HepG2 (cell line): ENCODE results near the gene SYNGAP1. TPM values are rescaled to one million over a fixed set of nuclear protein-coding genes. Genes with fewer than 3 reads are reported as not detected.

Source experiments
- CBX1 ChIP-seq: IDR thresholded peaks from one replicate; pipeline ENCODE4 v1.6.1; 2016; ENCODE audit warnings: antibody characterized with exemption, low read depth
- FLYWCH1 ChIP-seq: sonication (generic); formaldehyde crosslinking; IDR thresholded peaks from 2 replicates; pipeline ENCODE4 v1.8.1; 2023; ENCODE audit warnings: mild to moderate bottlenecking, missing genetic modification reagents
- FOSL1 ChIP-seq: sonication (generic); formaldehyde crosslinking; IDR thresholded peaks from 2 replicates; pipeline ENCODE4 v1.9.0; 2021; ENCODE audit warnings: missing genetic modification reagents, borderline replicate concordance
- GATAD1 ChIP-seq: IDR thresholded peaks from 2 replicates; pipeline ENCODE4 v1.6.1; 2016; ENCODE audit warnings: missing genetic modification reagents, missing compliant biosample characterization
- KLF16 ChIP-seq, 2 experiments: sonication (generic) in 1 of 2; formaldehyde crosslinking in 1 of 2; IDR thresholded peaks; 2 replicates each; pipeline versions ENCODE4 v1.6.1 to v1.8.0; 2016 to 2023; ENCODE audit warnings: missing genetic modification reagents in 2 of 2, missing compliant biosample characterization in 1 of 2
- NRL ChIP-seq: sonication (generic); formaldehyde crosslinking; IDR thresholded peaks from 2 replicates; pipeline ENCODE4 v1.5.0; 2020; ENCODE audit warnings: missing genetic modification reagents, mild to moderate bottlenecking, moderate library complexity, borderline replicate concordance
- POLR2A ChIP-seq, 2 experiments: IDR thresholded peaks; 2 replicates each; pipeline ENCODE4 v1.6.1; 2011; ENCODE audit warnings: low read depth in 2 of 2, low read length in 2 of 2, mild to moderate bottlenecking in 1 of 2, moderate library complexity in 1 of 2; ENCODE audit not compliant: insufficient read depth in 1 of 2
- RFX3 ChIP-seq: IDR thresholded peaks from 2 replicates; pipeline ENCODE4 v1.6.1; 2016; ENCODE audit warnings: missing biosample characterization, missing genetic modification reagents
- SIN3B ChIP-seq: fragments of 150-350 bp; IDR thresholded peaks from 2 replicates; pipeline ENCODE4 v1.6.1; 2014; ENCODE audit warnings: low read length
- TOPORS ChIP-seq: sonication (generic); formaldehyde crosslinking; IDR thresholded peaks from 2 replicates; pipeline ENCODE4 v1.8.0; 2023; ENCODE audit warnings: mild to moderate bottlenecking, missing genetic modification reagents
- ZFP37 ChIP-seq: sonication (generic); formaldehyde crosslinking; IDR thresholded peaks from 2 replicates; pipeline ENCODE4 v1.4.0; 2020; ENCODE audit warnings: missing genetic modification reagents, borderline replicate concordance
- ZNF615 ChIP-seq: sonication (generic); formaldehyde crosslinking; IDR thresholded peaks from 2 replicates; pipeline ENCODE4 v1.5.0; 2020; ENCODE audit warnings: mild to moderate bottlenecking, missing genetic modification reagents, borderline replicate concordance
- polyA plus RNA-seq, 8 experiments: library from polyadenylated mRNA; depleted of rRNA in 3 of 8; stranded (reverse) in 7 of 8; unstranded in 1 of 8; fragments of >200 nt; fragmentation: Illumina TruSeq in 4 of 8; extraction: Trizol in 4 of 8; gene quantifications; 2 replicates each; pipeline versions ENCODE4 v1.2.1 to v1.2.3, GENCODE V29; 2011 to 2016; ENCODE audit warnings: low read depth in 4 of 8, missing spikeins in 1 of 8, mixed read lengths in 1 of 8; ENCODE audit not compliant: insufficient read depth in 1 of 8
- total RNA-seq, 5 experiments: library from RNA; depleted of rRNA; stranded (reverse); fragments of >200 nt; fragmentation: Illumina TruSeq; extraction: Trizol; gene quantifications; 2 replicates each; pipeline ENCODE4 v1.2.3, GENCODE V29; 2016; ENCODE audit warnings: low read depth in 1 of 5
- TF ChIP-seq, protein P1 (sequence below): sonication (generic); formaldehyde crosslinking; IDR thresholded peaks from 2 replicates; pipeline ENCODE4 v1.5.0; 2020; ENCODE audit warnings: mild to moderate bottlenecking, missing genetic modification reagents
- TF ChIP-seq, protein P2 (sequence below): sonication (generic); formaldehyde crosslinking; conservative IDR thresholded peaks from 2 replicates; pipeline ENCODE4 v1.8.1; 2023; ENCODE audit warnings: missing genetic modification reagents
- TF ChIP-seq, protein P3 (sequence below): sonication (generic); formaldehyde crosslinking; IDR thresholded peaks from 2 replicates; pipeline ENCODE4 v1.5.1; 2020; ENCODE audit warnings: missing genetic modification reagents, mild to moderate bottlenecking, borderline replicate concordance
- TF ChIP-seq, protein P4 (sequence below): sonication (generic); formaldehyde crosslinking; IDR thresholded peaks from 2 replicates; pipeline ENCODE4 v1.4.0; 2020; ENCODE audit warnings: mild to moderate bottlenecking, low read depth, missing genetic modification reagents
- TF ChIP-seq, protein P5 (sequence below): sonication (generic); formaldehyde crosslinking; IDR thresholded peaks from 2 replicates; pipeline ENCODE4 v1.5.0; 2020; ENCODE audit warnings: mild to moderate bottlenecking, missing genetic modification reagents
- TF ChIP-seq, protein P6 (sequence below): sonication (generic); formaldehyde crosslinking; conservative IDR thresholded peaks from 2 replicates; pipeline ENCODE4 v1.4.0; 2020; ENCODE audit warnings: missing genetic modification reagents

SYNGAP1 gene
- total and polyA plus RNA-seq, 2 of the 13 experiments (the other 11 are each of a cell fraction or from before 2014, with no cell fraction given) = 0.75 to 1.1 TPM

DNA sequence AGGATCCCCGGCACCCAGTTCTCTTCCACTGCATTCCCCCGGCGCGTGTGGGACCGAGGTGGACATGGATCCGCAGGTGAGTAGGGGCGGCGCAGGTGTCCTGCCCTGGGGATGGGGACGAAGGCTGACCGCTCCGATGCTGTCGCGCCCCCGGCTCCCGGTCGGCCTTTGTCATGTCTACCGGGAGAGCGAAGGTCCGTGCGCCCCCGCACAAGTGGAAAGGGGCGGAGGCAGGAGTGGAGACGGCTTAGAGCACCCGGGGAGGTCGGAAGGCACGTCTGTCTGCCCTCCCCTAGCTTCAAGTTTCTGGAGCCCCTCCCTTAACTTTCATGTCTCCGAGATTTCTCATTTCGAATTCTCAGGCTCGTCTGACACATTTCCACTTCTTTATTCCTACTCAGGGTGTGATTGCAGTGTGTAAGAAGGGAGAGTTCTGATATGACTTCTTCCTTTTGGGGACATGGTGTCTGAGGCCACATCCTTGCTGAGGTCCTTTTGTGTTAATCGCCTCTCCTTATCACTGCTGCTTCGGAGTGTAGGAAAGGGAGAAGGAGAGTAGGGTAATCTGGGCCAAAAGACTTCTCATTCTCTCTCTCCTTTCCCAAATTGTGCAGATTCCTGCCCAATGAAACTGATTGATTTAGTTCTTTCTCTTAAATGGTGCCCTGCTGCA lies 27.8 kb upstream of the SYNGAP1 start (continued):
- TF ChIP-seq, protein P1, sequence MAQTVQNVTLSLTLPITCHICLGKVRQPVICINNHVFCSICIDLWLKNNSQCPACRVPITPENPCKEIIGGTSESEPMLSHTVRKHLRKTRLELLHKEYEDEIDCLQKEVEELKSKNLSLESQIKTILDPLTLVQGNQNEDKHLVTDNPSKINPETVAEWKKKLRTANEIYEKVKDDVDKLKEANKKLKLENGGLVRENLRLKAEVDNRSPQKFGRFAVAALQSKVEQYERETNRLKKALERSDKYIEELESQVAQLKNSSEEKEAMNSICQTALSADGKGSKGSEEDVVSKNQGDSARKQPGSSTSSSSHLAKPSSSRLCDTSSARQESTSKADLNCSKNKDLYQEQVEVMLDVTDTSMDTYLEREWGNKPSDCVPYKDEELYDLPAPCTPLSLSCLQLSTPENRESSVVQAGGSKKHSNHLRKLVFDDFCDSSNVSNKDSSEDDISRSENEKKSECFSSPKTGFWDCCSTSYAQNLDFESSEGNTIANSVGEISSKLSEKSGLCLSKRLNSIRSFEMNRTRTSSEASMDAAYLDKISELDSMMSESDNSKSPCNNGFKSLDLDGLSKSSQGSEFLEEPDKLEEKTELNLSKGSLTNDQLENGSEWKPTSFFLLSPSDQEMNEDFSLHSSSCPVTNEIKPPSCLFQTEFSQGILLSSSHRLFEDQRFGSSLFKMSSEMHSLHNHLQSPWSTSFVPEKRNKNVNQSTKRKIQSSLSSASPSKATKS = no peak
- TF ChIP-seq NRL (peak; percentile 80; the same call in 1 of the 2 replicates), TOPORS (CRISPR knock-in tag) (no peak), FOSL1 (CRISPR knock-in tag) (no peak), KLF16 (CRISPR knock-in tag; IDR thresholded peaks at IDR 0.05) (no peak), POLR2A (IDR thresholded peaks at IDR 0.05; ENCODE audit: insufficient read depth in 1 of 2, low read depth in 2 of 2, low read length in 2 of 2) (no peak), ZFP37 (CRISPR knock-in tag) (no peak), FLYWCH1 (CRISPR knock-in tag) (no peak), ZNF615 (CRISPR knock-in tag) (peak; percentile 71; the same call in 1 of the 2 replicates), CBX1 (no peak), GATAD1 (CRISPR knock-in tag) (no peak), SIN3B (no peak), RFX3 (CRISPR knock-in tag) (no peak)
- TF ChIP-seq, protein P2, sequence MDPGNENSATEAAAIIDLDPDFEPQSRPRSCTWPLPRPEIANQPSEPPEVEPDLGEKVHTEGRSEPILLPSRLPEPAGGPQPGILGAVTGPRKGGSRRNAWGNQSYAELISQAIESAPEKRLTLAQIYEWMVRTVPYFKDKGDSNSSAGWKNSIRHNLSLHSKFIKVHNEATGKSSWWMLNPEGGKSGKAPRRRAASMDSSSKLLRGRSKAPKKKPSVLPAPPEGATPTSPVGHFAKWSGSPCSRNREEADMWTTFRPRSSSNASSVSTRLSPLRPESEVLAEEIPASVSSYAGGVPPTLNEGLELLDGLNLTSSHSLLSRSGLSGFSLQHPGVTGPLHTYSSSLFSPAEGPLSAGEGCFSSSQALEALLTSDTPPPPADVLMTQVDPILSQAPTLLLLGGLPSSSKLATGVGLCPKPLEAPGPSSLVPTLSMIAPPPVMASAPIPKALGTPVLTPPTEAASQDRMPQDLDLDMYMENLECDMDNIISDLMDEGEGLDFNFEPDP (CRISPR knock-in tag) = 0 out of 2 replicates have a peak, but pooled peaks have one; percentile 81
- TF ChIP-seq, protein P3, sequence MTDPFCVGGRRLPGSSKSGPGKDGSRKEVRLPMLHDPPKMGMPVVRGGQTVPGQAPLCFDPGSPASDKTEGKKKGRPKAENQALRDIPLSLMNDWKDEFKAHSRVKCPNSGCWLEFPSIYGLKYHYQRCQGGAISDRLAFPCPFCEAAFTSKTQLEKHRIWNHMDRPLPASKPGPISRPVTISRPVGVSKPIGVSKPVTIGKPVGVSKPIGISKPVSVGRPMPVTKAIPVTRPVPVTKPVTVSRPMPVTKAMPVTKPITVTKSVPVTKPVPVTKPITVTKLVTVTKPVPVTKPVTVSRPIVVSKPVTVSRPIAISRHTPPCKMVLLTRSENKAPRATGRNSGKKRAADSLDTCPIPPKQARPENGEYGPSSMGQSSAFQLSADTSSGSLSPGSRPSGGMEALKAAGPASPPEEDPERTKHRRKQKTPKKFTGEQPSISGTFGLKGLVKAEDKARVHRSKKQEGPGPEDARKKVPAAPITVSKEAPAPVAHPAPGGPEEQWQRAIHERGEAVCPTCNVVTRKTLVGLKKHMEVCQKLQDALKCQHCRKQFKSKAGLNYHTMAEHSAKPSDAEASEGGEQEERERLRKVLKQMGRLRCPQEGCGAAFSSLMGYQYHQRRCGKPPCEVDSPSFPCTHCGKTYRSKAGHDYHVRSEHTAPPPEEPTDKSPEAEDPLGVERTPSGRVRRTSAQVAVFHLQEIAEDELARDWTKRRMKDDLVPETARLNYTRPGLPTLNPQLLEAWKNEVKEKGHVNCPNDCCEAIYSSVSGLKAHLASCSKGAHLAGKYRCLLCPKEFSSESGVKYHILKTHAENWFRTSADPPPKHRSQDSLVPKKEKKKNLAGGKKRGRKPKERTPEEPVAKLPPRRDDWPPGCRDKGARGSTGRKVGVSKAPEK (CRISPR knock-in tag) = no peak
- TF ChIP-seq, protein P4, sequence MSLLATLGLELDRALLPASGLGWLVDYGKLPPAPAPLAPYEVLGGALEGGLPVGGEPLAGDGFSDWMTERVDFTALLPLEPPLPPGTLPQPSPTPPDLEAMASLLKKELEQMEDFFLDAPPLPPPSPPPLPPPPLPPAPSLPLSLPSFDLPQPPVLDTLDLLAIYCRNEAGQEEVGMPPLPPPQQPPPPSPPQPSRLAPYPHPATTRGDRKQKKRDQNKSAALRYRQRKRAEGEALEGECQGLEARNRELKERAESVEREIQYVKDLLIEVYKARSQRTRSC (CRISPR knock-in tag) = no peak; the same call in 1 of the 2 replicates
- TF ChIP-seq, protein P5, sequence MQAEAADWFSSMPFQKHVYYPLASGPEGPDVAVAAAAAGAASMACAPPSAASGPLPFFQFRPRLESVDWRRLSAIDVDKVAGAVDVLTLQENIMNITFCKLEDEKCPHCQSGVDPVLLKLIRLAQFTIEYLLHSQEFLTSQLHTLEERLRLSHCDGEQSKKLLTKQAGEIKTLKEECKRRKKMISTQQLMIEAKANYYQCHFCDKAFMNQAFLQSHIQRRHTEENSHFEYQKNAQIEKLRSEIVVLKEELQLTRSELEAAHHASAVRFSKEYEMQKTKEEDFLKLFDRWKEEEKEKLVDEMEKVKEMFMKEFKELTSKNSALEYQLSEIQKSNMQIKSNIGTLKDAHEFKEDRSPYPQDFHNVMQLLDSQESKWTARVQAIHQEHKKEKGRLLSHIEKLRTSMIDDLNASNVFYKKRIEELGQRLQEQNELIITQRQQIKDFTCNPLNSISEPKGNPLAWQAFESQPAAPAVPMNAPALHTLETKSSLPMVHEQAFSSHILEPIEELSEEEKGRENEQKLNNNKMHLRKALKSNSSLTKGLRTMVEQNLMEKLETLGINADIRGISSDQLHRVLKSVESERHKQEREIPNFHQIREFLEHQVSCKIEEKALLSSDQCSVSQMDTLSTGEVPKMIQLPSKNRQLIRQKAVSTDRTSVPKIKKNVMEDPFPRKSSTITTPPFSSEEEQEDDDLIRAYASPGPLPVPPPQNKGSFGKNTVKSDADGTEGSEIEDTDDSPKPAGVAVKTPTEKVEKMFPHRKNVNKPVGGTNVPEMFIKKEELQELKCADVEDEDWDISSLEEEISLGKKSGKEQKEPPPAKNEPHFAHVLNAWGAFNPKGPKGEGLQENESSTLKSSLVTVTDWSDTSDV (CRISPR knock-in tag) = peak; percentile 89; the same call in 1 of the 2 replicates
- TF ChIP-seq, protein P6, sequence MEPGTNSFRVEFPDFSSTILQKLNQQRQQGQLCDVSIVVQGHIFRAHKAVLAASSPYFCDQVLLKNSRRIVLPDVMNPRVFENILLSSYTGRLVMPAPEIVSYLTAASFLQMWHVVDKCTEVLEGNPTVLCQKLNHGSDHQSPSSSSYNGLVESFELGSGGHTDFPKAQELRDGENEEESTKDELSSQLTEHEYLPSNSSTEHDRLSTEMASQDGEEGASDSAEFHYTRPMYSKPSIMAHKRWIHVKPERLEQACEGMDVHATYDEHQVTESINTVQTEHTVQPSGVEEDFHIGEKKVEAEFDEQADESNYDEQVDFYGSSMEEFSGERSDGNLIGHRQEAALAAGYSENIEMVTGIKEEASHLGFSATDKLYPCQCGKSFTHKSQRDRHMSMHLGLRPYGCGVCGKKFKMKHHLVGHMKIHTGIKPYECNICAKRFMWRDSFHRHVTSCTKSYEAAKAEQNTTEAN (CRISPR knock-in tag) = no peak
